Measurements from ENCODE around the gene COL4A2.
"Not testable (repeated sequence)": the region's sequence is repeated elsewhere in the genome, so short reads cannot be mapped to it uniquely, and the experiment has no call there.

The COL4A2 gene

DNA sequence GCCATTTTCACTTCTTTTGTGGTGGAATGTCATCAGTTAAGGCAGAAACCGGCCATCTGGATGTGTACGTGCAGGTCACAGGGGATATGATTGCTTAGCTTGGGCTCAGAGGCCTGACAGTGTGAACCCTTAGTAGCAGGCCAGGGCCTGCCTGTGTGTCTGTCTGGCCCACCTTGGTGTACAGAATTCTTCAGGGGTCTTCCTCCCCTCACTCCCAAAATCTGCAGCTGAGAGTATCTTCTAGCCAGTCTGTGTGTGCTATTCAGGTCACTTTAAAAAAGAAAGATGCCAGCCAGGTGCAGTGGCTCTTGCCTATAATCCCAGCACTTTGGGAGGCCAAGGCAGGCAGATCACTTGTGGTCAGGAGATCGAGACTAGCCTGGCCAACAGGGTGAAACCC is 179.8 kb downstream of the COL4A2 start:
- H3K36me3 Mint-ChIP-seq; H3K9me3 Mint-ChIP-seq; H3K27me3 Mint-ChIP-seq; ATAC-seq (replicated peaks); H3K4me1 Mint-ChIP-seq; H3K4me3 Mint-ChIP-seq; H3K27ac Mint-ChIP-seq; DNase-seq: not testable (repeated sequence)

DNA sequence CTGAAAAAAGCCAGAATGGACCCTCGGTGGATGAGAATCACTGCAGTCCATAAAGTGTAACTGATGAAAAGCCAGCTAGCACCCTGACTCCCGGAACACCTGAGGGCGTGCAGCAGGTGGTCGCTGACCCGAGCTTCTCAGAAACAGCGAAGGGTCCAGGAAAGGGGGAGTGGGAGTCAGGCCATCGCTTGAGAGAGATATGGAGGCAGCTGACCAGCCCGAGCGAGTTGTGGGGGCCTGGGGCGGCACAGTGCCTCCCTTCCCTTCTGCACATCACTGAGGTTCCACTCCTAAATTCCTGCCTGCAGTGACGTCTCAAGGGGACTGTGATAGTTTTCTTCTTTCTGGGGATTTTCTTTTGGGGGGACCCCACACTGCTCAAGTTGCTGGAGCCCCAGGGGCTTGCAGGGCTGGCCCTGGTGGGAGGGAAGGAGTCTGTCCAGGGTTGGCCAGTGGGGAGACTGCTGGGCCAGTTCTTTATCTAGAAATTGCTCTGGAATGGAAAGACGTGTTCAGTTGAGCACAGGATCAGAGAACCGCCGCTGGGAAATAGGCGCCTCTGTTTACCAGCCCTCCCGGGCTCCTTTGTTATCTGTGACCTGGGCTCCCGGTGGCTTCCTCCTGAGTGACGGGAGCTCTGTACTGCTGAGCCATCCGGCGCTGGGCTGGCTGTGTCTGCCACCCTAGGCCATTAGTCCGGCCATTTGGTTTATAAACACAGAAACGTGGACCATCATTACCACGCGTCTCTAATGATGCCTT is 183.1 kb downstream of the COL4A2 start:
- H3K4me1 Mint-ChIP-seq: no peaks in the 10 kb centered on the region
- no peak overlapping the region for H3K4me3 Mint-ChIP-seq
- peak overlapping the region; percentile 52 for H3K27ac Mint-ChIP-seq
- ATAC-seq (replicated peaks) (no peak), DNase-seq (no peak)
- no peaks in the 10 kb centered on the region for H3K27me3 Mint-ChIP-seq
- no peaks in the 10 kb centered on the region for H3K36me3 Mint-ChIP-seq
- H3K9me3 Mint-ChIP-seq: no peaks in the 10 kb centered on the region

DNA sequence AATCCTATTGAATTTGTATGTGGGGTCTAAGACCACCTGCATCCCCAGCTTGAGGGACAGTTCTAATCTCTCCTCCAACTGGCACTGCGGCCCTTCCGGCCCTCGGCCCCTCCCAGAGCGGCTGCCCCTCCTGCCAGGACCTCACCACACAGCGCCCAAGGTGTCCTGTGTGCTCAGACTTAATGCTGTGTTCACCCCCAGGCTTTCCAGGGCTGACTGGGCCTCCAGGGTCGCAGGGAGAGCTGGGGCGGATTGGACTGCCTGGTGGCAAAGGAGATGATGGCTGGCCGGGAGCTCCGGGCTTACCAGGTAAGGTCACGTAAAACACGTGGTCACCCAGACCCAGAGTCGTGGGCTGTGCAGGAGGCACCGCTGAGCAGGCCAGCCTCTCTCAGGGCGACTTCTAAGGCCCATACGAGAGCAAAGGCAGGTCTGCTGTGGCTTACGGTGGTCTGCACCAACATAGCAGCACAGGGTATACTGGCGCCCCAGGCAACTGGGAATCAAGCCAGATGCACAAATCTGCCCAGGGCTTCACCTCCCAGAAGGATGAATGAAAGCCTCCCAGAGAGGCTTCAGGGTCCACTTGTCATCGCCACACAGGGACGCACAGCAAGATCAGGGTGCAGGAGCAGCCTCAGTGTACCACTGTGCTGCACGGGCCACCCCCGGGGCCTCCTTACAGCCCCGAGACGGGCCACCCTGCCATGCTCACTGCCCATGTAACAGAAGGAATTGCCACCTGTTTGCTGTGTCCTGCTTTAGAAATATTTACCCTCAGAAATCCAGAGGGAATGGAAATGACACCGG is 185.0 kb downstream of the COL4A2 start:
- Mint-ChIP-seq H3K9me3 (no peaks in the 10 kb centered on the region), H3K4me1 (no peaks in the 10 kb centered on the region), H3K36me3 (no peaks in the 10 kb centered on the region), H3K27ac (no peak overlapping the region), H3K4me3 (no peak overlapping the region), H3K27me3 (no peaks in the 10 kb centered on the region)
- no peak for ATAC-seq (replicated peaks)
- no peak for DNase-seq

DNA sequence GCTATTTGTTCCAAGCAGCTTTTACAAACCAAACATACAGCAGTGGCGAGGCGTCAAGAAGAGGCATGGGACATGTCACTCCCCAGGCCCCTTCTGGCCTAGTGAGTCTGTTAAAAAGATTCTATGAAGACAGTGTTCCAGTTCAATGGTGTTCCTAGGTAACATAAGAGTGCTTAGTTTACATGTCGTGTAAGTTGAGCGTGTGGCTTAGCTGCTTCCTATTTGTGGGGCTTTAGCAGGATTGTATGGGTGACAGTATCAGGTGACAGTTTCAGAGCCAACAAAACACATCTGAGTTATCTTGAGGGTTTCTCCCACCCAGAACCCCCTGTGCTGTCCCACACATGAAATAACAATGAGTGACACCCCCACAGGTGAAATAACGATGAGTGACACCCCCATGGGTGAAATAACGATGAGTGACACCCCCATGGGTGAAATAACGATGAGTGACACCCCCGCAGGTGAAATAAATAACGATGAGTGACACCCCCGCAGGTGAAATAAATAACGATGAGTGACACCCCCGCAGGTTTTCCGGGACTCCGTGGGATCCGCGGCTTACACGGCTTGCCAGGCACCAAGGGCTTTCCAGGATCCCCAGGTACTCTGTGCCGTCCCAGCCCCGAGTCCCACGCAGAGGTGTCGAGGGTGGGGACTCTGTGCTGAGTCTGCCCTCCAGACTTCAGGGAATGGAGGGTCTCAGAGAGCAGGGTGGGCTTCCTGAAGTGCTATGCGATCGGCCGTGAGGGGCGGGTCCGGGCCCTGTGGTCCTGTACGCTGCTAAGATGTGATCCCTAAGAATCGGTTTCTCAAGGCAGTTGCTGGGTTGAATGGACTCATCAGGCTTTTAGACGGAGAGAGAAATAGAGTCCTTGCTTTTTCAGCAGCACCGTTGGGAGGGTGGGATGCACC is 185.9 kb downstream of the COL4A2 start:
- ATAC-seq (replicated peaks) (no peak), DNase-seq (no peak)
- H3K4me3 Mint-ChIP-seq: no peak overlapping the region
- H3K9me3 Mint-ChIP-seq: no peaks in the 10 kb centered on the region
- H3K27me3 Mint-ChIP-seq: no peaks in the 10 kb centered on the region
- no peaks in the 10 kb centered on the region for H3K4me1 Mint-ChIP-seq
- no peak overlapping the region for H3K27ac Mint-ChIP-seq
- no peaks in the 10 kb centered on the region for H3K36me3 Mint-ChIP-seq

- Mint-ChIP-seq H3K27me3 (no peaks in the 10 kb centered on the region), H3K4me1 (no peaks in the 10 kb centered on the region), H3K27ac (no peak overlapping the region), H3K4me3 (no peak overlapping the region), H3K9me3 (no peaks in the 10 kb centered on the region), H3K36me3 (no peaks in the 10 kb centered on the region)
- DNase-seq (no peak), ATAC-seq (replicated peaks) (no peak)
Measured at GRCh38 chr13:110493613-110494012, 186.5 kb downstream of the COL4A2 start.

GRCh38 chr13:110495376-110495775 is 188.3 kb downstream of the COL4A2 start:
- Mint-ChIP-seq H3K36me3 (peaks cover 0 to 12% of the 10 kb centered on the region in 2 donors), H3K27me3 (no peaks in the 10 kb centered on the region), H3K27ac (no peak overlapping the region), H3K9me3 (peaks cover 3 to 14% of the 10 kb centered on the region in 2 donors), H3K4me1 (no peaks in the 10 kb centered on the region), H3K4me3 (no peak overlapping the region)
- ATAC-seq (replicated peaks) (no peak), DNase-seq (no peak)

GRCh38 chr13:110495881-110496280 is 188.8 kb downstream of the COL4A2 start:
- ATAC-seq (replicated peaks) (no peak), DNase-seq (no peak)
- H3K27ac Mint-ChIP-seq: no peak overlapping the region
- H3K27me3 Mint-ChIP-seq: no peaks in the 10 kb centered on the region
- no peak overlapping the region for H3K4me3 Mint-ChIP-seq
- peaks cover 6 to 14% of the 10 kb centered on the region in 2 donors for H3K9me3 Mint-ChIP-seq
- H3K4me1 Mint-ChIP-seq: no peaks in the 10 kb centered on the region
- peaks cover 0 to 13% of the 10 kb centered on the region in 2 donors for H3K36me3 Mint-ChIP-seq

GRCh38 chr13:110496281-110496680 is 189.2 kb downstream of the COL4A2 start:
- Mint-ChIP-seq H3K9me3 (peaks cover 6 to 14% of the 10 kb centered on the region in 2 donors), H3K27me3 (no peaks in the 10 kb centered on the region), H3K27ac (peak overlapping the region; percentile 25), H3K36me3 (peaks cover 0 to 13% of the 10 kb centered on the region in 2 donors), H3K4me1 (no peaks in the 10 kb centered on the region), H3K4me3 (no peak overlapping the region)
- ATAC-seq (replicated peaks) (no peak), DNase-seq (no peak)

DNA sequence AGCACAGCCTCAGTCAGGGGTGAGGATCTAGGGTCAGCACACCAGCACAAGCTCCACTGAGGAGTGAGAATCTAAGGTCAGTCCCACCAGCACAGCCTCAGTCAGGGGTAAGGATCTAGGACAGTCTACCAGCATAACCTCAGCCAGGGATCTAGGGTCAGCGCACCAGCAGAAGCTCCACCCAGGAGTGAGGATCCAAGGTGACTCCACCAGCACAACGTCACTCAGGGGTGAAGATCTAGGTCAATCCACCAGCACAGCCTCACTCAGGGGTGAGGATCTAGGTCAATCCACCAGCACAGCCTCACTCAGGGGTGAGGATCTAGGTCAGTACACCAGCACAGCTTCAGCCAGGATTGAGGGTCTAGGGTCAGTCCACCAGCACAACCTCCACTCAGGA is 189.9 kb downstream of the COL4A2 start:
- DNase-seq (no peak), ATAC-seq (replicated peaks) (no peak)
- H3K27me3 Mint-ChIP-seq: no peaks in the 10 kb centered on the region
- peaks cover 0 to 13% of the 10 kb centered on the region in 2 donors for H3K36me3 Mint-ChIP-seq
- H3K27ac Mint-ChIP-seq: no peak overlapping the region
- H3K4me1 Mint-ChIP-seq: no peaks in the 10 kb centered on the region
- H3K4me3 Mint-ChIP-seq: no peak overlapping the region
- H3K9me3 Mint-ChIP-seq: peaks cover 6 to 14% of the 10 kb centered on the region in 2 donors

GRCh38 chr13:110497896-110498295 is 190.8 kb downstream of the COL4A2 start:
- not testable (repeated sequence) for ATAC-seq (replicated peaks); H3K27ac Mint-ChIP-seq; H3K4me3 Mint-ChIP-seq; H3K4me1 Mint-ChIP-seq; DNase-seq; H3K27me3 Mint-ChIP-seq
- peaks cover 0 to 13% of the 10 kb centered on the region in 2 donors for H3K36me3 Mint-ChIP-seq
- peaks cover 6 to 14% of the 10 kb centered on the region in 2 donors for H3K9me3 Mint-ChIP-seq

GRCh38 chr13:110498327-110498726 is 191.2 kb downstream of the COL4A2 start:
- Mint-ChIP-seq H3K27ac (no peak overlapping the region), H3K4me1 (no peaks in the 10 kb centered on the region), H3K9me3 (peaks cover 6 to 14% of the 10 kb centered on the region in 2 donors), H3K36me3 (peaks cover 0 to 13% of the 10 kb centered on the region in 2 donors), H3K4me3 (no peak overlapping the region), H3K27me3 (no peaks in the 10 kb centered on the region)
- ATAC-seq (replicated peaks) (no peak), DNase-seq (no peak)

DNA sequence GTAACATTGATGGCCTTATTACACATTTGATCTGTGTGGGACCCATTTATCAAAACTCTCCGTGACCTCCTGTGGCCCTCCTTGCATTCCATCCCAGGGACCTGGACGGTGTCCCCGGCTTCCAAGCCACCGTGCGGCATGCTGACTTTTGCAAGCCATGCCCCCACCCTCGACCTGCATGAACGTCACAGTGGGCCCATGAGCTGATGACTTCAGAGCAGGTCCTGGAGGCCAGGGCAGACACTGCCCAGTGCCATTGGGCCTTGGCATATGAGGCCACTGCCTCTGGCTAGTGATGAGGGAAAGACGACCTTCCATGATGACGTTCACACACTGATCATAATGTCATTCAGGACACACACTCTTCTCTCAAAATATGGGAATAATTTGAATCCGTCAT is 191.7 kb downstream of the COL4A2 start:
- Mint-ChIP-seq H3K4me1 (no peaks in the 10 kb centered on the region), H3K9me3 (peaks cover 6 to 14% of the 10 kb centered on the region in 2 donors), H3K36me3 (peaks cover 0 to 13% of the 10 kb centered on the region in 2 donors), H3K27ac (no peak overlapping the region), H3K27me3 (no peaks in the 10 kb centered on the region), H3K4me3 (no peak overlapping the region)
- DNase-seq (no peak), ATAC-seq (replicated peaks) (no peak)

GRCh38 chr13:110499621-110500281 is 192.7 kb downstream of the COL4A2 start:
- H3K27me3 Mint-ChIP-seq: no peaks in the 10 kb centered on the region

GRCh38 chr13:110500341-110500740 is 193.3 kb downstream of the COL4A2 start:
- Mint-ChIP-seq H3K27ac (no peak overlapping the region), H3K4me1 (no peaks in the 10 kb centered on the region), H3K4me3 (no peak overlapping the region), H3K27me3 (no peaks in the 10 kb centered on the region), H3K36me3 (peaks cover 0 to 13% of the 10 kb centered on the region in 2 donors), H3K9me3 (peaks cover 6 to 14% of the 10 kb centered on the region in 2 donors)
- ATAC-seq (replicated peaks) (no peak), DNase-seq (no peak)

More at GRCh38 chr13:110499621-110500281, 192.7 kb downstream of the COL4A2 start:
- H3K36me3 Mint-ChIP-seq: peaks cover 0 to 13% of the 10 kb centered on the region in 2 donors
- no peak overlapping the region for H3K4me3 Mint-ChIP-seq
- ATAC-seq (replicated peaks): no peak
- no peak overlapping the region for H3K27ac Mint-ChIP-seq
- H3K4me1 Mint-ChIP-seq: no peaks in the 10 kb centered on the region
- peaks cover 6 to 14% of the 10 kb centered on the region in 2 donors for H3K9me3 Mint-ChIP-seq
- DNase-seq: no peak
